ENCODE results near the gene ROBO4.

The ROBO4 gene

GRCh38 chr11:124897674-124898262 lies at the start of gene ROBO4:
Gene ROBO4, minus strand, starts transcription at chr11:124897865. Its CDS starts 70 bp downstream, at chr11:124897795.
- DNase-seq = no peak

DNA sequence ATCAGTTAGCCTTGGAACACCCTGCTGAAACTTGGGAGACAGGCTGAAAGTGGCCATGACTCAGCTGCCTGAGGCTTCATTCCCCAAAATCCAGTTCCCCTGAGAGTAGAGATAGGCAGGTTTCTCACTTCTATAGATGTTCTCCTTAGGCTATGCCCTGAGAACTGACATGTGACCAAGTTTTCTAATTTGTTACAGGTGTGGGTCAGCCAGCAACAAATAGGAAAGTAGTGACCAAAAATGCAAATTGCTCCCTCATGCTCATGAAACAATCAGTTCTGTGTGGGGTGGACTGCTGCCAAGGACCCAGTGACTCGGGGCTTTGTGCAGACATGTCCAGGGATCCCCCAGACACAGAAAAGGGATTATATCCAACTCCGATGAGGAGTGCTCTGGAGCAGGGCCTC lies 49.1 kb upstream of the ROBO4 start:
- no peak for DNase-seq

- DNase-seq = no peak
Measured at GRCh38 chr11:124945826-124946225, 48.2 kb upstream of the ROBO4 start.

GRCh38 chr11:124944565-124944964 lies 46.9 kb upstream of the ROBO4 start:
- DNase-seq = no peak

- DNase-seq = no peak
Measured at GRCh38 chr11:124943741-124944140, 46.1 kb upstream of the ROBO4 start.

- DNase-seq = no peak
Measured at GRCh38 chr11:124943254-124943616, 45.6 kb upstream of the ROBO4 start.

- DNase-seq = no peak
Measured at GRCh38 chr11:124942466-124943253, 45.0 kb upstream of the ROBO4 start.

GRCh38 chr11:124941703-124942102 lies 44.0 kb upstream of the ROBO4 start:
- no peak for DNase-seq

- DNase-seq = no peak
Measured at GRCh38 chr11:124938970-124939369, 41.3 kb upstream of the ROBO4 start.

- no peak for DNase-seq
Measured at GRCh38 chr11:124938206-124938765, 40.6 kb upstream of the ROBO4 start.

- DNase-seq = no peak
Measured at GRCh38 chr11:124937336-124937935, 39.8 kb upstream of the ROBO4 start.

DNA sequence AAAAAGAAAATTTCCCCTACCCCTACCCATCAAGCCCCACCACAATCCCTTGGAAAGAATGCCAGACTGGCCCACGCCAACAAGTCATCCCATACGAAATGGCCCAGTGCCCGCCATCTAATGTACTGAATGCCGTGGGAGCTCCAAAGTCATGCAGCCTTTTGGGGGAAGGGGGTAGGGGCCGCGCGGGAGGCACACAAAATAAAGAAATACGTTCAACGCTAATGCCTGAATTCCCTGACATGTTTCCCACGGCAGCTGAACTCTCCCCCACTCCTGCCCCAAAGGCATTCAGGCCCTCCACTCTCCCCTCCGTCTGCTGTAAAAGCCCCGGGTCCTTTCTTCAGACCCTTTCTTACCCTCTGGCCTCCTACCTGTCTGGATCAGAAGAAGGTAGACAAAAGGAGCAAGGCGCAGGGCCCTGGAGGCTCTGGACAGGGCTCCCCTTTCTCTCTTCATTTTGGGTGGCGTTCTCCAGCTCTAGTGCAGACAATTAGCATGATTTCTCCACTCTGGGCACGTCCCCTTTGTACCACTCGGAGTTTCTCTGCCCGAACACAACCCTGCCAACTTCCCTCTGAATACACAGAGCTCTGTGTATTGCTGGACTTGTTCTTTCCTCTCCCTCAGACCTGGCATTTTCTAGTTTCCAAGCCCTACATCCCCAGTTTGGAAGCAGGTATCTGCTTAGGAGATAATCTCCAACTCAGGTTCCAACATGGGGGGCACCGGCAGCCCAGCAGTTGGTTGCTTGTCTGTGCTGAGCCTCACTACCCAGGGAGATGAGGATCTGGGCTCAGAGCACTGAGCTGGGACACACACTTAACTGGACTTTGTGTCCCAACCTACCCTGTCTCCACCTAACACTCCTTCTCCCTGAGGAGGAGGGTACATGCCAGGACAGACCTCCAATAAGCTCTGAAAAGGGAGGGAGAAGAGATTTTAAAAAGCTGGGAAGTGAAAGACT lies 38.2 kb upstream of the ROBO4 start, which contains the start of gene HEPACAM:
Gene HEPACAM, minus strand, starts transcription at position 500 of the 967 bp plus-strand sequence. Its CDS starts 41 bp downstream, at position 459.
- no peak for DNase-seq

DNA sequence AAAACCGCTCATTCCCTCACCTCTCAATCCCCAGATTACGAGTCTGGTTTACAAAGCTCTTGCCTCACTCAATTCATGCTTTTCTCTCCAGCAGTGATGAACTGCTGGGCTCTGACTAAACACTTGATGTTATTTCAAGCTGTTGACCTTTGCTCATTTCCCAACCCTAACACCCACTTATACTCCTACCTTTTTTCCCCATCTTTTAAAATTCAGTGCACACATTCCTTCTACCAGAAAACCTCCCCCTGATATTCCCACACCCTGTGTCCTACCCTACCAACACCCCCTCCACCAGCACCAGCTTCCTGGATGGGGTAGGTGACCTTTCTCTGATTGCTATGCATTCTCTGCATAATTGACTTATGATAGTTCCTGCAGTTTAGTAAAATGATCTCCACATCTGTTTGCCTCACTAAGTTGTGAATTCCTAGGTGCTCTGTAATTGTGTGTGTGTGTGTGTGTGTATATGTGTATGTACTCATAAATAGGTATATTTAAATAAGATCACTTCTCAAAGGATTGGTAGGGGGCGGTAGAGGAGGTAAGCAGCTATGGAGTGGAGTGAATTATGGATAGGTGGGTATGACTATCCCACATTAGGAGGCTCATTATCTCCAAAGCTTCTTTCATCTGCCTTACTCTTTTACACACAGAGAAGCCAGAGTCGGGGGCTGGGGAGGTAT lies 37.3 kb upstream of the ROBO4 start:
- no peak for DNase-seq

DNA sequence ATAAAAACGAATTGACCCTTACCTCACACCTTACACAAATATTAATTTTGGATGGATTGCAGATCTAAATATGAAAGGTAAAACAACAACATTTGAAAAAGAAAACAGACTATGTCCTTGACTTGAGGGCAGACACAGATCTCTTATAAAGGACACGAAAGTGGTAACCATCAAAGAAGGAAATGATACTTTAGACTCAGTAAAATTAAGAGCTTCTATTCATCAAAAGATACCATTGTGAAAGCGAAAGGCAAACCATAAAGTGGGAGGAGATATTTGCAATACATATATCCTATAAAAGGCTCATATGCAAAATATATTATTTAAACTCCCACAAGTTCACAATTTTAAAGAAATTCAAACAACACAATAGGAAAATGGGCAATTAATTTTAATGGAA lies 33.1 kb upstream of the ROBO4 start:
- no peak for DNase-seq

DNA sequence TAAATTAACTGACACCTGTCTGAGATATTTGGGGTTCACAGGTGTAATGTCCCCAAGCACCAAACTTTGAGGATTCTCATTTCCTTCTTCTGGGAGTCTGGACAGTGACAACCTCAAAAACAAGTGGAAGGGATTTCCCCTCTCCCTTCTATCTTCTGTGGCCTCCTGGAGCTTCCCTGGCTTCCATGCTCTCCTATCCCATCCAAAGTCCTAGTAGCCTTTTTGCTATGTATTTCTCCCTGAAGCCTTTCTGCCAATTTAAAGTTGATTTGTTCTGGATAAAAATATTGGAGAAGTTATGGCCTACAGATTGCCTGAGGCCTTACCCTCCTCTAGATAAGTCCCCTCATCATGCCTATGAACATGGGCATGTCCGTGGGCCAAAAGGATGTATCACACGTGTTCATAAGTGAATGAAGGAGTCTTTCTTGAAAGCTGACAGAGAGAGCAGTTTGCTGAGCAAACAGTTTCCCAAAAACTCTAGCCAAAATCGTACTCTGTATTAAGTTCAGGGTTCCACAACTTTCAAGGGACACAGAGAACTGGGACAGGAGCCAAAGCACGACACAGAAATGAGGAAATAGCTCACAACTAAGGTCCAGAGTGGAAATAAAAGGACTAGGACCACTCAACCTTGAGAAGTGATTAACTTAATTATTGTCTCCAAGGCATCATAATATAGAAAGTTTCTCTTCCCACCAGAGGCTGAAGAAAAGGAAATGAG lies 31.4 kb upstream of the ROBO4 start:
- DNase-seq = no peak

GRCh38 chr11:124923296-124923695 lies 25.6 kb upstream of the ROBO4 start:
- DNase-seq = peak in 1 of 4 experiments; percentile 9

DNA sequence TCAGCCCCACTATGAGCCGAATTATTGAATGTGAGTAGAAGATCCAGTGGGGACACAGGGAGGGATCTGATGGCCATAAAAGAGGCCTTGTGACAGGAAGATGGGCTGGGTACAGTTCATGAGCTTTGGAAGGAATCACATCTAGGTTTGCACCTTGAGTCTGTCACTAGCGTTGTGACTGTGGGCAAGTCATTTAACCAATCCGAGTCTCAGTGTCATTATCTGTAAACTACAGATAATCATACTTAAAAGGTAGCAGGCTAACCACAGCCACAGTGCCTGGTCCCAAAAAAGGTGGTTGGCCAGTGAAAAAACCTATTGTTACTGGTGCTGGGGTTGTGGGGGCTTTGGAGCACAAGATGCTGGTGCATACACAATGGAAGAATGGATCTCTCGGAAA lies 25.2 kb upstream of the ROBO4 start:
- no peak for DNase-seq

DNA sequence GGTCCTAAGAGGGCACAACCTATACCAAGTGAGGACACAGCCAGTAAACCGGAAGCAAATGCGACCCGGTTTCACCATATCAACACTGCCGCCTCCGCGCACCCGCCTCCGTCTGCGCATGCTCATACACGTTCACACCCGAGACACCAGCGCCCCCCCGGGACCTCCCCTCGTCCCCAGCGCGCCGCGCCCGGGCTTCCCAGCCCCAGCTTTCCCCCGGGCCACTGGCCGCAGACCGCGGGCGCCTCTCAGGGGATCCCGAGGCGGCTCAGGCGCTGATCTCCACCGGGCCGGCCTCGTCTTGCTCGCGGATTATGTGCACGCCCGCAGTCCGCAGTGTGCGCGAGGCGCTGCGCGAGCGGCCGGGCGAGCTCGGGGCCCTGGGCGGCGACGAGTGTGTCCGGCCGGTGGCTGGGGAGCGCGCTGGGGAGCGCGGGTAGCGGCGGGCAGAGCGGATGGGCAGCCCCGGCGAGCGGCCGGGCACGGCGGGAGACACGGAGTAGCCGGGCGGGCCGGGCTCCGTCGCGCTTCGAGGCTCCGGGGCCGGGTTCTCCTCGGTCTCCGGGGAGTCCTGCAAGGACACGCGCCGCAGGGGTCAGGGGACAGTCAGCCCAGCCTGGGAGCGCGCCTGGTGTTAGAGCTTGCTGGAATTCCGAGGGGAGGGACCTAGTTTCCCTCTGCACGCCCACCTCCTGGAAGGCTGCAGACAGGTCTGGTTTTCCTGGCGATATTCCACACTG lies 23.4 kb upstream of the ROBO4 start:
- DNase-seq = peak; percentile 18 to 69 (median 58)

DNA sequence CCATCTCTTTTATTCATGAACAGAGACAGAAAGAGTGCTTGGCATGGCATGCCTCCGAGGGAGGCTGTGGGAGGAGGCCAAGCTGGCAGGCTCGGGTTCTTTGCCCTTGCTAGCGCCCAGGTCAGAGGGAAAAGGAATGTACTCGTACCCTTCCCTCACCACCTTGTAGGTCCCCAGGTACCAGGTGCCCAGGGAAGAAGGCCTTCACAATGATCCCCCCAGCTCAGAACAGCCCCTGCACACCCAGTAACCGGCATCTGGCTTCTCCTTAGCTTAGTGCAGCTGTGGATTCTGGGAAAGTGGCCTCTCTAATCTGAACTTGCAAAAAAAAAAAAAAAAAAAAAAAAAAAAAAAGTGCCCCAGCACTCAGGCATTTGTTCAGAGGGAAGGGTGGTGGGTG lies 22.7 kb upstream of the ROBO4 start:
- DNase-seq = no peak

- no peak for DNase-seq
Measured at GRCh38 chr11:124919898-124920297, 22.2 kb upstream of the ROBO4 start.

GRCh38 chr11:124918950-124919349 lies 21.3 kb upstream of the ROBO4 start, which contains the start of gene HEPN1:
Gene HEPN1, plus strand, starts transcription at chr11:124919250.
- DNase-seq = no peak
